NOMO-1 treated with DMSO at 0.1 percent for 48 hours (cell line): Measurements from ENCODE around the gene MFRP.

Experiments
- DNase-seq: peaks from one replicate; lab custom pipeline; 2025; ENCODE audit not compliant: unreplicated experiment; lab: John Stamatoyannopoulos, UW

The MFRP gene

DNA sequence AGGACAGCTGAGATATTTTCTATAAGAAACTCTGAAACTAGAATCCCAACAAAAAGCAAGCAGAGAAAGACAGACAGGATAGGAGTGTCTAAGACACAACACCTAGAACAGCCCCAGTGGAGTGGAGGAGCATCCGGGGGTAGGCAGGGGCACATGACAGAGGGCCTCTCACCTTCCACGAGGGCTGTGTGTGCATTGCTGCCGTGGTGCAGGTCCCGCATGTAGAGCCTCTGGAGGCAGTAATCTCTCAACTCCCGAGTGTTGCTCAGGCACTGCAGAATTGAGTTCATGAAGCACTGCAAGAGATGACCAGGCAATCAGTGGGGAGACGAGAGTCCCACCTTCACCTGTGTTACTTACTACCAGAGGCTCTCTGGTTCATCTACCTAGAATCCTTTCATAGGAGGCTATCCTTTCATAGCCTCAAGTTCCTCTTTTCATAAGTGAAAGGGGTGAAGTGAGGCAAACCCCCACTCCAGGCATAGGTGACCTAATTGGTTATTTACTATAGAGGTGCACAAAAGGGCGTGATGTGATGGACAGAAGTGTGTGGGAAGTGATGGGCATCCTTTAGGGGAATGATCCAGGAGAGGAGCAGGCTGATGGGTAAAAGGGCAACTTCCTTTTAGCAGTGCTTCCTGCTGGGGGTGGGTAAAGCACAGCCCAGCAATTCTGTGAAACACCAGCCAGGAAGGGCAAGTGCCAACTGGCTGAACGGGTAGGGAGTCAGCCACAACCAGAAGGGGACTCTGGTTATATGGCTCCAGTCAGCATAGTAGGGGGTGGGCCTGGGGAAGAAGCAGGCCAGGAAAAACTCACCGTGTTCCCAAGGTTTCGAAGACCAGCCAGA lies 13.1 kb upstream of the MFRP start:
- DNase-seq: peak; percentile 29

DNA sequence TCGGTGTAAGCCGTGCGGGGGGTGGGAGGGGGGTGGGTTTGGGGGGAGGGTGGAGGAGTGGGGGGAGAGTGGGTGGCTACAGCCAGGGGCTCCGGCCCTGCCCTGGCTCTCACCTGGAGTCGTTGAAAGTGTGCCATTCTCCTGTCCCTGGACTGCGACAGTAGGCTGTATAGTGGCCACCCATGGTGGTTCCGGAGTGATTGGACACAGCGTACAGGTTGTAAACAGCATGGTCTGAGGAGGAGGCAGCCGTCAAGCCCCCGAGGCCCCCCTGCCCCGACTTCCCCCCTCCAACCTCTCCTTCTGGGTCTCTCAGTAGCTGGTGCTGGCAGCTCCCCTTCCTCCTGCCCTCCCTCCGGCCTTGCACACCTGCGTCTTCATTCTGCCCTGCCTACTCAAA lies 10.6 kb upstream of the MFRP start:
- DNase-seq: no peak

DNA sequence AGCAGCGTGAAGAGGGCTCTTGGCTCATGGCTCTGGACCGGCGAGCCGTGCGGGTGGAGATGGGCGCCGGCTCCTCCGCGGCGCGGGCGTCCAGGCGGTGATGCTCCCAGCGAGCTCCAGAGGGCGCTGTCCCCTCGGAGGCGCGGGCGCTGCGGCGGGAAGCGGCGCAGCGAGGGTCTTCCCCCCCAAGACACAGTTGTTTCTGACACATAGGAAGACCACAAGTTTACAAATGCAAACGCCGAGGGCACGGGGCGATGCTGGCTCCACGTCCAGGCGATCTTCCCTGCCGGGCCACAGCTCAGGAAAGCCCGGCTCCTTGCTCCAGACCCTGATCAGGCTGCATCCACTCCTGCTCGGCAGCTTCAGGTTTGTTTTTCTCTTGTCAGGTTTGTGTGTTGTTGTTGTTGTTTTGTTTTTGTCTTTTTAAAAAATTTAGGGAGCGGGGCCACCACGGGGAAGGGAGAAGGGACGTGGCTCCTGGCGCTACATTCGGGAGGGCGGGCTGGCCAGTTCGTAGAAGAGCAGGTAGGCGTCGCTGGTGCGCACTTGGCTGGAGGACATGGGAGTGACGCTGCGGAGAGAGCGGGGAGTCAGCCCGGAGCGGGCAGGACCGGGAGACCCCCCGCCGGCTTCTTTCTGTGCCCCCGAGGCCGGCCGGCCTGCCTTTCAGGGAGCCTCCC lies 10.0 kb upstream of the MFRP start:
- peak; percentile 77 for DNase-seq

- no peak for DNase-seq
Observed at GRCh38 chr11:119355091-119355843, 8.8 kb upstream of the MFRP start.

DNA sequence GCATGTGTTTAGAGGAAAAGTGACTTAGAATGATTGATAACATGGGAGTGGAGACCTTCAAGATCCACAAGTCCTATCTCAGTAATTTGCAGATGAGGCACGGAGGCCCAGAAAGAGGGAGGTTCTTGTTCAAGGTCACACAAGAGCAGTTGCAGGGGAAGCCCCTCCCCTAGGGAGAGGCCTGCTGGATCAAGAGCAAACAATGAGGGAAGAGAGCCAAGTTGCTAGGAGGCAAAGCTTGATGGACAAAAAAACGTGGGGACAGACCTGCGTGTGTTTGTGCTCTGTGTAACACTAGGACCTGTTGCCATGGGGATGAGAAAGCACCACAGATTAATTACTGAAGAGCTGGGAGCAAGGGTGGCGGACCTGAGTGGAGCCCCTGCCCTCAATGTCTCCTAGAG lies 6.4 kb upstream of the MFRP start:
- no peak for DNase-seq

GRCh38 chr11:119351232-119351631 lies 4.7 kb upstream of the MFRP start:
- DNase-seq: no peak

DNA sequence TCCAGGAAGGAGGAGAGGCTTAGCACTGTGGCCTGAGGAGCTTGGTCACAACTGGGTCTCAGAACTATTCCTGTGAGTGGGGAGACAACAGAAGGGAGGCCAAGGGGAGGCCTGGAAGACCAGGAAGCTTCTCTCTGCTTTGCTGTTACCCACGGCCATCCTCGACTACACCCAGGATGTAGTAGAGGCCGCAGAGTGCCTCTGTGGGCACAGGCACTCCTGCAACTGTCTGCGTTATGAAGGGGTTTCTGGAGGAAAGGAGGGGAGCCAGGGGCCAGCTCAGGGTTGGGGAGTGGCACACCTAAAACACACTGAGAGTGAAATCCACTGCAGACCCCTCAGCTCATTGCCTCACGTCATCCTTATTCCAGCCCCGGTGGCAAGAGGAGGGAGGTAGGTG lies 3.8 kb upstream of the MFRP start:
- no peak for DNase-seq

GRCh38 chr11:119347940-119348605 lies 1.6 kb upstream of the MFRP start:
- DNase-seq: no peak

DNA sequence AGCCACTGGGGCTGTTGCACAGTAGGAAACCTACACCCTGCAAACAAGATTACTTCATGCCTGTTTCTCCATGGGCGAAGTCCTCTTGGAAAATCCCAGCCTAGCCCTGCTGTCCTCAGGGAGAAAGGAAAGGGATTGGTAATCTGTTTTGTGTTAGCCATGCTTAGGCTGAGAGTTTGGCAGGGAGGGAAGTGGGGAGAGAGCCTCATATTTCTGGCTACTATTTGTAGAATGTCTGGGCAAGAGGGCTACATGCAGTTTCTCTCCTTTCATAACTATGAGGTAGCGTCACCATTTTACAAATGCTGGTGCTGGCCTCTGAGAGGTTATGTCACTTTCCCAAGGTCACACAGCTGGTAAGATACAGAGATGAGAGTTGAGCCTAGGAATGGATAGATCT lies 737 bp upstream of the MFRP start:
- no peak for DNase-seq

GRCh38 chr11:119345685-119346084 lies 820 bp downstream of the MFRP start:
- no peak for DNase-seq

DNA sequence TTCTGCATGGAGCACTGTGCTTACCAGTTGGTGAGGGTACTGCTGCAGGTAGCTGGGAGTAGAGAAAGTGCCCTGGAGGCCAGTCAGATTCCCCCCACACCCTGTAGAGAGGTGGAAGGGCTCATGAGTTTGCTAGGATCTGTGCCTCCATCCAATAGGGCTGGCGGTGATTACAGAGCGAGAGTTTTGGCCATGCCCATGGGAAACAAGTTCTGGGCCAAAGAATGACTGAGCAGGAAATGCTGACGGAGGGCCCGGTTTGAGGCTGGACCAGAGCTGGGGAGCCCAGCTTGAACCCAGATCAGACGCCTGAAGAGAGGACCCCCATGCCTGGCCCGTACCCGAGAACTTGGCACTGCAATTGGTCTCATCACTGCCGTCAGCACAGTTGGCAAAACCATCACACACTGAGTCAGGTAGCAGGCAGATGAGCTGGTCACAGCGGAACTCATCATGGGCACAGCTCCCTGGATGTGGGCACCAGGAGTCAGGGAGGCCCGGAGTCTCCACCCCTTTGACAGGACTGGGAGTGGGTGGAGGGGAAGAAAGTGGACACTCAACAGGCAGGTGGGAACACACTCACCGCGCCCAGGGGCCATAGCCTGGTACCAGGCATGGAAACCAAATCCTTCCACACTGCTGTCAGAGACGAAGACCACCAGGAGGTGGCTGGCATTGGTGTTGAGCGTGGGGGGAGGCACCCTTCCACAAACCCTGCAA lies 2.1 kb downstream of the MFRP start:
- no peak for DNase-seq

DNA sequence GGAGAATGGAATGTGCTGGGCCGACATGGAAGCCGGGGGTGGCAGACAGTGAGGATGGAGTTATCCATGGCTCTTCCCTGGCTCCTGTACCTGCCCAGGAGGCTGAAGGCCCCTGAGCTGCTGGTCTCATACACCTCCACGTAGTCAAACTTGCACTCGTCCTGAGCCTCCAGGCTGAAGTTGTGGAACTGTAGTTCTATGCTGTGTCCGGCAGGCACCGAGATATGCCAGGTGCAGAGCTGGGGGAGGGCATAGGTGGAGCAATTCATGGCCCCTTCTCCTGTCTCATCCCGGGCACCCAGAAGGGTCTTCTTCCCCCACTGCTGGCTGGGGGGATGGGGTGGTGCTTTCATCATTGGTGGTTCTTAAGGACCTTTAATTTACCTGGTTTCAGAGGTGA lies 2.8 kb downstream of the MFRP start:
- no peak for DNase-seq

GRCh38 chr11:119342362-119343130 lies 4.0 kb downstream of the MFRP start:
- no peak for DNase-seq

DNA sequence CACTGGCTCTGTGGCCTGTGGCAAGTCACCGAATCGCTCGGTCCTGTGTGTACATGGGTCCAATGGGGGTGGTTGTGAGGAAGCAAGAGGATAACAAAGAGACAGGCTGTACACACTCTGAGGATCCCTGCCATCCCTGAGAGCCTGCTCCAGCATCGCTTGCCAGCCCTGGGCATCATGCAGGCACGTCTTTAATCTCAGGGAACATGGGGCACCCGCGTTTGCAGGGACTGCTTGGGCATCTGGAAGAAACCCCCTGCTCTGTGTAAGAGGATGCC lies 4.5 kb downstream of the MFRP start:
- DNase-seq: no peak

DNA sequence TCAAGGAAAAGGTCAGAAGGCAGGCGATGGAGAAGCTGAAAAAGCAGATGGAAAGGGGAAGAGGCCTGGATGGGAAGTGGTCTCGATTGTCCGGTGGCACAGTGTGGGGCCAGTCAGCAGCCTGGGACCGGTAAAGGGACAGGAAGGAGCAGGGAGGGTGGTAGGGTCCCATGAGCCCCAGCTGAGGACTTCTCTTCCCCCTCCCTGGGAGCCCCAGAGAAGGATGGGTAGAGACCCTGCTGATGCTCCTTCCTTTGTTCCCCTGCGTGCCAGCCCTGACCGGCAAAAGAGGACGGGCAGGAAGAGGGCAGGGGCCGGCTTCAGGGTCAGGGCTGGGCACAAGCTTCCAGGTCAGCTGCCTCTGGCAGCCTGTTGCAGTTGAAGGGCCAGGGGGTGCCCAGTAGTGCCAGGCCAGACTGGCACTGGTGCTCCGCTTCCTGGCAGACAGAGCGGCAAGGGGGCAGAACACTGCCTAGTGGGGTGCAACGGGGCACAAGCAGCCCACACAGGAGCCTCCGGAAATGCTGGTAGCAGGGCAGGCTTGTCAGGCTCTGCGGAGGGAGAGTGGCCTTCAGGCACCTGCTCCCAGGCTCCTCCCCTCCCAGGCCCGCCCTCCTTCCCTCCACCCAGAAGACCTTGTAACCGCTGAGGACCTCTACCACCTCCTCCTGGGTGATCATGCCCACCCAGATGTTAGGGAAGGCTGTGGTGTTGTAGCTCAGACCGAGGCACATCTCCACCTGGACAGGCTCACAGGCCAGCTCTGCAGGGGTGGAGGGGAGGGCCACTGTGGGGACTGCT lies 5.1 kb downstream of the MFRP start:
- no peak for DNase-seq

- DNase-seq: no peak
Observed at GRCh38 chr11:119340335-119341221, 5.9 kb downstream of the MFRP start, which contains the start of gene C1QTNF5. Gene C1QTNF5 (minus strand): TSS chr11:119340883. CDS start chr11:119340397, 486 bp downstream.

- no peak for DNase-seq
Observed at GRCh38 chr11:119339589-119340334, 6.7 kb downstream of the MFRP start.
